Stimulated activated naive CD4-positive, alpha-beta T cell (primary cell): Measurements from ENCODE around the gene CEP70.
"Not testable (repeated sequence)": the region's sequence is repeated elsewhere in the genome, so short reads cannot be mapped to it uniquely, and the experiment has no call there.

Experiments
- DNase-seq, 6 experiments: peaks; one replicate each; lab custom pipeline; 2025; lab: John Stamatoyannopoulos, UW

CEP70 gene

GRCh38 chr3:138513090-138513843 is 80.8 kb downstream of the CEP70 start:
- DNase-seq: no peak

GRCh38 chr3:138511945-138512344 is 82.1 kb downstream of the CEP70 start:
- no peak for DNase-seq

GRCh38 chr3:138509586-138509985 is 84.5 kb downstream of the CEP70 start:
- no peak for DNase-seq

- no peak for DNase-seq
Measured at GRCh38 chr3:138507524-138507923, 86.5 kb downstream of the CEP70 start.

GRCh38 chr3:138498991-138499390 is 95.1 kb downstream of the CEP70 start:
- DNase-seq: no peak

- no peak for DNase-seq
Measured at GRCh38 chr3:138497851-138498250, 96.2 kb downstream of the CEP70 start.

- no peak for DNase-seq
Measured at GRCh38 chr3:138497021-138497420, 97.0 kb downstream of the CEP70 start.

- DNase-seq: no peak
Measured at GRCh38 chr3:138496436-138496835, 97.6 kb downstream of the CEP70 start.

- not testable (repeated sequence) for DNase-seq
Measured at GRCh38 chr3:138495638-138496037, 98.4 kb downstream of the CEP70 start.

GRCh38 chr3:138494607-138494929 is 99.5 kb downstream of the CEP70 start:
- DNase-seq: no peak

- no peak for DNase-seq
Measured at GRCh38 chr3:138493804-138494606, 100.1 kb downstream of the CEP70 start.

- DNase-seq: no peak
Measured at GRCh38 chr3:138492980-138493675, 100.9 kb downstream of the CEP70 start.

GRCh38 chr3:138491971-138492370 is 102.1 kb downstream of the CEP70 start:
- no peak for DNase-seq

GRCh38 chr3:138486580-138486979 is 107.5 kb downstream of the CEP70 start:
- DNase-seq: not testable (repeated sequence)

- DNase-seq: not testable (repeated sequence)
Measured at GRCh38 chr3:138484672-138485071, 109.4 kb downstream of the CEP70 start.

- no peak for DNase-seq
Measured at GRCh38 chr3:138479438-138479863, 114.6 kb downstream of the CEP70 start.

GRCh38 chr3:138477801-138478200 is 116.3 kb downstream of the CEP70 start:
- DNase-seq: no peak

GRCh38 chr3:138477120-138477519 is 116.9 kb downstream of the CEP70 start:
- no peak for DNase-seq

- no peak for DNase-seq
Measured at GRCh38 chr3:138476526-138476925, 117.5 kb downstream of the CEP70 start.

GRCh38 chr3:138474163-138474562 is 119.9 kb downstream of the CEP70 start:
- DNase-seq: no peak

- no peak for DNase-seq
Measured at GRCh38 chr3:138473391-138473790, 120.7 kb downstream of the CEP70 start.

- DNase-seq: no peak
Measured at GRCh38 chr3:138472141-138472825, 121.8 kb downstream of the CEP70 start.
